ENCODE data around the gene MRTFB.

MRTFB gene

DNA sequence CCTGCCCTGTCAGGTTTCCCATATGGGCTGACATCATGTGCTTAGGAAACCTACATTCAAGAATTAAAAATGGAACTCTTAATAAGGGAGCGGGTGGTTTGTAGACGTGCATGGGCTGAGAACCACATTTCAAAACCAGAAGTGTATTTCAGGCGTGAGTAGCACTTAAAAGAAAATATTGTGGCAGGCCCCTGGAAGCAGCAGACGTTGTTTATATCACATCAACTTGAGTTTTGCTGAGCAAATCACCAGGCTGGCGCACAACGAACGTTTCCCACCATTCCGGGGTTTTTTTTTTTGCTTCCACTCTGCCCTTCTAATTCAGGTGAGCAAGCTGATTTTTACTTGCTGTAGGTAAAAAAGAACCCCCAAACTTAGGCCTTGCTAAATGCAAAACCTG lies 220.2 kb downstream of the MRTFB start:
- DNase-seq, result no peak

- no peak for DNase-seq
Observed at GRCh38 chr16:14292051-14292825, 221.1 kb downstream of the MRTFB start.

DNA sequence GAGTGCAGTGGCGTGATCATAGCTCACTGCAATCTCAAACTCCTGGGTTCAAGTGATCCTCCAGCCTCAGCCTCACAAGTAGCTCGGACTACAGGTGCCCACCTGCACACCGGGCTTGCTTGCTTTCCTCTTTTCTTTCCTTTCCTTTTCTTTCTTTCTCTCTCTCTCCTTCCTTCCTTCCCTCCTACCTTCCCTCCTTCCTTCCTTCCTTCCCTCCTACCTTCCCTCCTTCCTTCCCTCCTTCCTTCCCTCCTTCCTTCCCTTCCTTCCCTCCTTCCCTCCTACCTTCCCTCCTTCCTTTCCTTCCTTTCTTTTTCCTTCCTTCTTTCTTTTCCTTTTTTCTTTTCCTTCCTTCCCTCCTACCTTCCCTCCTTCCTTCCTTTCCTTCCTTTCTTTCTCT lies 225.5 kb downstream of the MRTFB start:
- no peak for DNase-seq

DNA sequence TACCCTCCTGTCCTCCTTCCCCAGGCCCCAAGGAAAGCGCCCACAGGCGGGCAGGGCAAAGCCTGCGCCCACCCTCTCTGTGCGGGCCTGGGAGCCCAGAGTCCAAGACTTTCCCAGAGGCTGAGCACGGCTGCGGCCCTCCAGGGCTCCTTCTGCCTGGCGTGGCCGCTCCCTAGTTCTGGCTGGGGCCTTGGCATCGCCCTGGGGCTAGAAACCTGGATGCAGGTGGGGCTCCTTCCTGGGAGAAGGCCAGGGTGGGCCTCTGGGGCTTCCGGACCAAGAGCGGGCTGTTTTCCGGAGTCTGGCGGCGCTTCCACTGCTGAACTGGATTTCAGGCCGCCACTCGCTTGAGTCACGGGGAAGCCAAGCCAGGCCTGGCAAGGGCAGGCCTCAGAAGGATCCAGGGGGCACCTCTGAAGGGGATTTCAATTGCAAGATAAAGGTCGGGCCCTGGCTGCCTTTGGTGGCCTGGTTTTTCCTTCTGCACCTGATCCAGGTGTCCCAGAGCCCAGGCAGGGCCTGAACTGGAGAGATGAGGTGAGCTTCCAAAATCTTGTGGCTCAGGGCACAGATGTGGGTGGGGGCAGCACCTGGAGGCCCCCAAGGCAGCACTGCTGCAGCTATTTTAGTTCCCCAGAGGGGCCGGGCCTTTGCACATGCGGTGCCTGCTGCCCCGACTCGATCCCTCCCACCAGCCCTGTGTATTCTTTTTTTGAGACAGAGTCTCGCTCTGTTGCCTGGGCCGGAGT lies 227.4 kb downstream of the MRTFB start:
- DNase-seq, result no peak

- peak; percentile 88 for DNase-seq
Observed at GRCh38 chr16:14300705-14301168, 229.6 kb downstream of the MRTFB start.

- DNase-seq, result peak; percentile 42
Observed at GRCh38 chr16:14301169-14302030, 230.3 kb downstream of the MRTFB start.

GRCh38 chr16:14302031-14302398 lies 230.9 kb downstream of the MRTFB start:
- peak; percentile 85 for DNase-seq

- peak; percentile 42 for DNase-seq
Observed at GRCh38 chr16:14302399-14303181, 231.5 kb downstream of the MRTFB start.

DNA sequence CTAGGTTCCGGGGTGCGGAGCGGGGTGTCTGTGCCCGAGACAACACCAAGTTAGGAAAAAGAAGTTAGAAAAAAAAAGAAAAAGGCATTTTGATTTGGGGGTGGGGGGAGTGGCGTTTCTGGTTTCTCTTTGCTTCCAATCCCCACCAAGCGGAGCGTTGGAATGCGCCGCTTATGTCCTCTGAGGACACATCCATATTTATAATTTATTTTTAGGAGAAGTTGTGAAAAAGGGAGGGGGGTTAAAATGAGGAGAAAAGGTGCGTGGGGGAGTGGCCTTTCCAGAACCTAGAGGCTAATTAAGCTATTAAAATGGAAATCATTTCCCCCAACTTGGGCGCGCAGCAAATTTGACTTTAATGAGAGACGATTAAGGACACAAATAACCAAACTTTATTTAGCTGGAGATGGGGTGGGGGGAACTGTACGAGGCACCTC lies 232.1 kb downstream of the MRTFB start:
- peak; percentile 49 for DNase-seq

GRCh38 chr16:14303639-14304394 lies 232.7 kb downstream of the MRTFB start:
- peak; percentile 27 for DNase-seq

- no peak for DNase-seq
Observed at GRCh38 chr16:14304891-14305460, 233.9 kb downstream of the MRTFB start.

DNA sequence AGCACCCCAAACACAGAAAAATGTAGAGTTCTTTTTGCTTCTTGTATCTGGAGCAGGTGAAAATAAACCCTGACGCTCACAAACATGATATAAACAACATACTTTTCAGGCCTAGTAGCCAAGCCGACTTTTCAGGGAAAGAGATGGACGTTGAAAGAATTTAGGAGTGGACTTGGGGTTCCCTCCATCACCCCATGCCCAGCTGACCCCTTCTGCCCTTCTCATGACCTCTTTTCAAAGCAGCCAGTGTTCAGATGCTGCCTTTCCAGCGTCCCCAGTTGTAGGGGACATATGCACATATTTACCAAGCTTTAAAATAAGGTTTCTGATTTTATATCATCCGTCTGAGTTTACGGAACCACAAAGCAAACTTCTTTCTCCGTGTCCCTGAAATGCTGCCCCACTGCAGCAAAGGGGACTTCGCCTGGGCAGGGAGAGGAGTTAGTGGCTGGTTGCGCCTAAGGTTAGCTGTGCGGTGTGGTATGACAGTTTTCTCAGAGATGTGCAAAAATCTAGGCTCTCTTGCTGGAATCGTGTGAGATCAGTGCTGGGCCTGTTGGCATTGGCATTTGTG lies 235.5 kb downstream of the MRTFB start:
- DNase-seq, result no peak

DNA sequence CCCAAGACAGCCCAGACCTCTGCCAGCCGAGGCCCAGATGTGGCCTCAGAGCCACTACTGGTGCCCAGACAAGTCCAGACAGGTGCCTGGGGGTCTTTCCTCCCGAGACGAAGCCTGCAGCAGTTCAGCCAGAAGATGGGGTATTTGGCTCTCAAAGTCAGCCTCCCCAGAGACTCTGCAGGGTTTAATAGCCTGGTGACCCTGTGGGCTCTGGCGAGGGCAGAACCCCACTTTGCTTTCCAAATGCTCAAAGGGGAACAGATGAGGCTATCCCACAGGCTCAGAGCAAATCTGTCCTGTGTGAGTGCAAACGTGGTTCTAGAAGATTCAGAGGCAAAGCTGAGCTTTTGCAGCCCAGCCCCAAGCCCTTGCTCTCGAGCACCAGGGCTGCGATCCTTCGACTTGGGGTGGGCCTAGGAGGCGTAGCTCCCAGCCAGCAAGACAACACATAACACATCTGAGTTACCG lies 236.0 kb downstream of the MRTFB start:
- DNase-seq, result no peak

DNA sequence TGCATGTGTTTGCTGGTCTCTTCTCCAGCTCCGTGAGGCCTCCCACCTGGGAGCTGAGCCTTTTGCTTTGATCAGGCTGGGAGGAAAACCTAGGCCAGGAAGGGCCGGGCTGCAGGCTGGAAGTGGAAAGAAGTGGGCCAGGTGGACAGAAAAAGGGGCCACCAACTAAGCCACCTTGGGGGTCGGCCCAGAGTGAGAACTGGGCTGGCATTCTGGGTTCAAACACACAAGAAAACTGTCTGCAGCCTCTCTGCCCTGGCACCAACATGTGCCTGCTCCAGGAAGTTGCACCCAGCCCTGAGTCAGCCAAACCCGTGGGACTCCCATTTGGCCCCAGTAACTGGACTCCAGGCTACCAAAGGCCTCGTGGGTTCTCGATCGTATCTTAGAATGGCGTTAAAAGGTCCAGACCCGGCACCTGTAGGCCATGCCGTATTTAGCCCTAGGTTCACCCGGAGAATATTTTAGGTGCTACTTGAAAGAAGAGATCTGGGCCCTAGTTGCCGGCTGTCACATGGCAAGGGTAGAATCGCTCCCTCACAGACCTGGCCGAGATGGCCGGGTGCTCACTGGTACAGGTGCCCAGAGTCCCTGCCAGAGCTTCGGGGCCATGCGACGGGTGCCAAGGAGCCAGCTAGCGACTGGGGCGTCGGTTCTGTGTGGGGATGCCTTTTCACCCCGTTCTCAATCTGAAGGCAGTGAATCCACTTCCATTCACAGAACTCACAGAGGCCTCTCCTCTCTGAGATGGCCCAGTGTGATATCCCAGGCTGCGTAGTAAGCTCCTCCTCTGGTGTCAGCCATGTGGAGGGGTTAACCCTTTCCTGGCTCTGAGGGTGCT lies 236.6 kb downstream of the MRTFB start:
- peak; percentile 31 for DNase-seq

GRCh38 chr16:14308368-14308723 lies 237.2 kb downstream of the MRTFB start:
- DNase-seq, result no peak

DNA sequence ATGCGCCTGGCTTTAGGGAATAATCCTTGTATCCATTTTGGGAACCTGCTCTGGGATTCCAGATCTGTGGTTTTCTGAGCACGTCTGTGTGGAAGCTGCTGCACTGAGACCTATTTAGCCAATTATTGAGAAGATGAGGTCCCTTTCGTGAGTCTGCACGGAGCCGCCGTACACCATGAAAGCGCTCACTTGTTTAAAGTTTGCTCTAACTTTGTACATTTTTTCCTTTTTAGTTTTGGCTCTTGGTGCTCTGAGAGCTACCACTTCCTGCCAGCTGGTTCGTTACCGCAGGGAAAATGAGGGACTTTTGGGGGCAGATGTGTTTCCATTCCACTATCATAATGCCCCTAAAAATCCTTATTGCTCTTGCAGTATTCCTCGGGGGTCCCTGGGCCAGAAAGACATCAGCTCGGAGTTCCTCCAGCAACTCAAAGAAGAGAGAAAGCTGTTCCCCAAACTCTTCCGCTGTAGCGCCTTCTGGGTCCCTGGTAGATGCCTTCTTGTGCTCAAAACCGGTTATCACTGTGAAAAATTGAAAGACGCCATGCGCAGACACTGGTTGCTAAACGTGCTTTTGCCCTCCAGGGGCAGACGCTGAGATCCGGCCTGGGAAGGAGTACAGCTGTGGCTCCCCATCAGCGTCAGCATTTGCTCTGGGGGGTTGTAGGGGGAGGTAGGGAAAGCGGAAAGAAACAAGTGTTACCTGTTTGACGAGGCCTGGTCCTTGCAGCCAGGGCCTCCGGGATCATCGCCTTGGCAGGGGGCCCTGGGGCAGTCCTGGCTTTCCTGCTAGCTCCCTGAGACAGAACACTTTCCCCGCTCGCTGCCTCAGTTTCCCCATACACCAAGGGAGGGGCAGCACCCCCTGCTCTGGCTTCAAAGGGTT lies 238.1 kb downstream of the MRTFB start:
- DNase-seq, result peak; percentile 35

GRCh38 chr16:14309906-14310305 lies 238.8 kb downstream of the MRTFB start:
- DNase-seq, result peak; percentile 86

- peak; percentile 68 for DNase-seq
Observed at GRCh38 chr16:14310519-14310991, 239.4 kb downstream of the MRTFB start.

All from fibroblast of skin of back (primary cell).